ENCODE data around the gene CALHM1. TPM values are rescaled to one million over a fixed set of nuclear protein-coding genes. Genes with fewer than 3 reads are reported as not detected.

The CALHM1 gene
- total RNA-seq, 1 experiment from 2014 or later: not detected

DNA sequence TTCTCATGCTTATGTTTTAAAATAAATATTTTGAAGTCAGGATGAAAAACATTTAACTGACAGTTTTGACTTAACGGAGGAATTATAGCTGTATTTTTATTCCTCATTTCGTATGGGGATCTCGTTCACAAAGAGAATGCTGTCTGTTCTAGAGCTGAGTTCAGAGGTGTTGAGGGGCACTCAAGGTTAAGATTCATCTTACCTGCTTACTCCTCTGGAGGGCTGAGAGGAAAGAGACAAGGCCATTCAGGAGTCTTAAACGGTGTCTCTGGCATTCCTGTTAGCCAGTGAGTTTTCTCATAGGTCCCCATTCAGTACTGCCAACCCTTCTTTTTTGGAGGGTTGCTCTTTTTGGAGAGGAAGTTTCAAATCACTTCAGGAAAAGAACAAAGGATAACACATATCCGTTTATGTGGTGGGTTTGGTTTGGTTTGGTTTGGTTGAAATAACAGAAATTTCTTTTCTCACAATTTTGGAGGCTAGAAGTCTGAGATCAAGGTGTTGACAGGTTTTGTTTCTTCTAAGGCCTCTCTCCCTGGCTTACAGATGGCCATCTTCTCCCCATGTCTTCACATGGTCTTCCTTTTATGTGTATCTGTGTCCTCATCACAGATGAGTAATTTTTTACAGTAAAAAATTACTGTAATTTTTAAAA is 29.6 kb downstream of the CALHM1 start:
- Mint-ChIP-seq H3K4me3 (ENCODE audit: low read depth, unreplicated experiment) (no peak overlapping the region), H3K9me3 (ENCODE audit: low read depth, unreplicated experiment) (no peaks in the 10 kb centered on the region), H3K36me3 (ENCODE audit: insufficient read depth, unreplicated experiment) (peaks cover 42% of the 10 kb centered on the region), H3K27ac (ENCODE audit: unreplicated experiment) (no peak overlapping the region), H3K27me3 (ENCODE audit: unreplicated experiment) (no peaks in the 10 kb centered on the region), H3K4me1 (ENCODE audit: low read depth, unreplicated experiment) (no peaks in the 10 kb centered on the region)
- CTCF ChIA-PET: no interaction called here
- no TSS peak for BruUV-seq (replicated peaks)
- no peak for DNase-seq
- intact Hi-C loops (cut with micrococcal nuclease; ENCODE audit: unreplicated experiment): no loop called here
- TF ChIP-seq, protein P1, sequence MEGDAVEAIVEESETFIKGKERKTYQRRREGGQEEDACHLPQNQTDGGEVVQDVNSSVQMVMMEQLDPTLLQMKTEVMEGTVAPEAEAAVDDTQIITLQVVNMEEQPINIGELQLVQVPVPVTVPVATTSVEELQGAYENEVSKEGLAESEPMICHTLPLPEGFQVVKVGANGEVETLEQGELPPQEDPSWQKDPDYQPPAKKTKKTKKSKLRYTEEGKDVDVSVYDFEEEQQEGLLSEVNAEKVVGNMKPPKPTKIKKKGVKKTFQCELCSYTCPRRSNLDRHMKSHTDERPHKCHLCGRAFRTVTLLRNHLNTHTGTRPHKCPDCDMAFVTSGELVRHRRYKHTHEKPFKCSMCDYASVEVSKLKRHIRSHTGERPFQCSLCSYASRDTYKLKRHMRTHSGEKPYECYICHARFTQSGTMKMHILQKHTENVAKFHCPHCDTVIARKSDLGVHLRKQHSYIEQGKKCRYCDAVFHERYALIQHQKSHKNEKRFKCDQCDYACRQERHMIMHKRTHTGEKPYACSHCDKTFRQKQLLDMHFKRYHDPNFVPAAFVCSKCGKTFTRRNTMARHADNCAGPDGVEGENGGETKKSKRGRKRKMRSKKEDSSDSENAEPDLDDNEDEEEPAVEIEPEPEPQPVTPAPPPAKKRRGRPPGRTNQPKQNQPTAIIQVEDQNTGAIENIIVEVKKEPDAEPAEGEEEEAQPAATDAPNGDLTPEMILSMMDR (IDR thresholded peaks at IDR 0.05; ENCODE audit: unreplicated experiment): no peak

DNA sequence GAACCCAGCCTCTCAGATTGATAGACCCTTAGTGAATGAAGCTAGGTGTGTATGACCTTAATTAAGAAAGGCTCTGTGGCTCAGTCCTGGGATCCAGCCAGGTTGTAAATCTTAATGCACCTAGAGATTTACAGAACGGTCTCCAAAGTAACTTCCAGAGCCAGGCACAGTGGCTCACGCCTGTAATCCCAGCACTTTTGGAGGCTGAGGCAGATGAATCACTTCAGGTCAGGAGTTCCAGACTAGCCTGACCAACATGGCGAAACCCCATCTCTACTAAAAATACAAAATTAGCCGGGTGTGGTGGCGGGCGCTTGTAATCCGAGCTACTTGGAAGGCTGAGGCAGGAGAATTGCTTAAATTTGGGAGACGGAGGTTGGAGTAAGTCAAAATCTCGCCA is 30.8 kb downstream of the CALHM1 start:
- Mint-ChIP-seq H3K4me1 (ENCODE audit: low read depth, unreplicated experiment) (no peaks in the 10 kb centered on the region), H3K36me3 (ENCODE audit: insufficient read depth, unreplicated experiment) (peaks cover 43% of the 10 kb centered on the region), H3K9me3 (ENCODE audit: low read depth, unreplicated experiment) (no peaks in the 10 kb centered on the region), H3K27ac (ENCODE audit: unreplicated experiment) (no peak overlapping the region), H3K4me3 (ENCODE audit: low read depth, unreplicated experiment) (no peak overlapping the region), H3K27me3 (ENCODE audit: unreplicated experiment) (no peaks in the 10 kb centered on the region)
- no peak for DNase-seq
- TF ChIP-seq, protein P1 (IDR thresholded peaks at IDR 0.05; ENCODE audit: unreplicated experiment): no peak
- BruUV-seq (replicated peaks): no TSS peak
- intact Hi-C loops (cut with micrococcal nuclease; ENCODE audit: unreplicated experiment): no loop called here
- CTCF ChIA-PET: no interaction called here

DNA sequence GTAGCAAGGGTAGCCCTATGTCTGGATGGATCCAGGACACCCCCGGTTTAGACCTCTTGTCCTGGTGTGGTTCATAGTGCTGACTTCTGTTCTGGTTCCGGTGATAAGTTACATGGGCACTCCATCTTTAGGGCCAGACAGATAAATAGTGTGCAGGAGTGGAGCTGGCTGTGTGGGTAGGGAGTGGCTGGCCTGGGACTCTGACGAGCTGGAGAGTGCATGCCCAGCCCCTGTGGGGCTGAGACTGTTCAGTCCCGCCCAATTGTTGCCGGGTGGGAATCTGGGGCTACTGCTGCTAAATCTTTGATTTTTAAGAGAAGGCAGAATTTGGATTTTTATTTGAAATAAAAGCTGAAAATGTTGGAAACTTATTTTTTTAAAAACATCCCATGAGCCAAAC is 35.0 kb downstream of the CALHM1 start:
- TF ChIP-seq, protein P1 (IDR thresholded peaks at IDR 0.05; ENCODE audit: unreplicated experiment): no peak
- Mint-ChIP-seq H3K27me3 (ENCODE audit: unreplicated experiment) (no peaks in the 10 kb centered on the region), H3K9me3 (ENCODE audit: low read depth, unreplicated experiment) (no peaks in the 10 kb centered on the region), H3K4me1 (ENCODE audit: low read depth, unreplicated experiment) (no peaks in the 10 kb centered on the region), H3K27ac (ENCODE audit: unreplicated experiment) (no peak overlapping the region), H3K36me3 (ENCODE audit: insufficient read depth, unreplicated experiment) (peaks cover 18% of the 10 kb centered on the region), H3K4me3 (ENCODE audit: low read depth, unreplicated experiment) (no peak overlapping the region)
- CTCF ChIA-PET: no interaction called here
- no peak for DNase-seq
- no TSS peak for BruUV-seq (replicated peaks)
- intact Hi-C loops (cut with micrococcal nuclease; ENCODE audit: unreplicated experiment): no loop called here

DNA sequence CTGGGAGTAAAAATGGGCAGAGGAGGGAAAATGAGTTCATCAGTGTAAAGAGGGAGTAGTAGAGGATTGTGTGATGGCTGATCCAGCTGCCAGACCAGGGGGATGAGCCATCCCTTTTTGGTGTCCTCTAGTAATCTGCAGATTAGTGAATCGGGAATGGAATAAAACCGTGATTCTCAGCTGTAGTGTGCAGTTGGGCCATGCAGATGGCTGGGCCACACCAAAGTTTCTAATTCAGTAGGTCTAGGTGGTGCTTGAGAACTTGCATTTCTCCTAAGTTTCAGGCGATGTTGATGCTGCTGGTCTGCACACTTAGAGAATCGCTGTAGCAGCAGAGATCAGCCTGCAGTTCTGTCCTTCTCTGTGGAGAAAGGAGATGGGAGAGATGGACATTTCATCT is 39.6 kb downstream of the CALHM1 start:
- CTCF ChIA-PET: no interaction called here
- no peak for DNase-seq
- peaks cover 43% of the 10 kb centered on the region for H3K36me3 Mint-ChIP-seq (ENCODE audit: insufficient read depth, unreplicated experiment)

More for the DNA sequence above, 39.6 kb downstream of the CALHM1 start:
- Mint-ChIP-seq H3K27ac (ENCODE audit: unreplicated experiment) (no peak overlapping the region), H3K4me3 (ENCODE audit: low read depth, unreplicated experiment) (no peak overlapping the region), H3K27me3 (ENCODE audit: unreplicated experiment) (no peaks in the 10 kb centered on the region), H3K9me3 (ENCODE audit: low read depth, unreplicated experiment) (no peaks in the 10 kb centered on the region), H3K4me1 (ENCODE audit: low read depth, unreplicated experiment) (no peaks in the 10 kb centered on the region)
- BruUV-seq (replicated peaks): no TSS peak
- TF ChIP-seq, protein P1 (IDR thresholded peaks at IDR 0.05; ENCODE audit: unreplicated experiment): no peak
- intact Hi-C loops (cut with micrococcal nuclease; ENCODE audit: unreplicated experiment): loop anchor here (5.0 kb wide), 1 partner anchor 173 kb away; no protein-coding TSS in a partner anchor
